Measurements from ENCODE around the gene KRTAP13-4.

GRCh38 chr21:30463713-30464112 lies 33.7 kb downstream of the KRTAP13-4 start:
- TF ChIP-seq TAF1 (IDR thresholded peaks at IDR 0.05; ENCODE audit: borderline replicate concordance, low read depth, low read length) (no peak), POLR2A (IDR thresholded peaks at IDR 0.05; ENCODE audit: low read depth, low read length) (no peak)

Data from GM12892 (cell line).